CD1c-positive myeloid dendritic cell (primary cell): ENCODE results near the gene SPDEF.

Source experiments
- DNase-seq: peaks from one replicate; pipeline ENCODE4 v3.0.0-alpha.2; 2016; ENCODE audit errors: extremely low spot score

SPDEF gene

GRCh38 chr6:34556031-34556471 is at the start of gene SPDEF:
TSS of gene SPDEF (minus strand) at chr6:34556329. CDS start at chr6:34544455, 11,874 bp downstream.
- no peak for DNase-seq

GRCh38 chr6:34603707-34604106 is 47.6 kb upstream of the SPDEF start:
- no peak for DNase-seq

DNA sequence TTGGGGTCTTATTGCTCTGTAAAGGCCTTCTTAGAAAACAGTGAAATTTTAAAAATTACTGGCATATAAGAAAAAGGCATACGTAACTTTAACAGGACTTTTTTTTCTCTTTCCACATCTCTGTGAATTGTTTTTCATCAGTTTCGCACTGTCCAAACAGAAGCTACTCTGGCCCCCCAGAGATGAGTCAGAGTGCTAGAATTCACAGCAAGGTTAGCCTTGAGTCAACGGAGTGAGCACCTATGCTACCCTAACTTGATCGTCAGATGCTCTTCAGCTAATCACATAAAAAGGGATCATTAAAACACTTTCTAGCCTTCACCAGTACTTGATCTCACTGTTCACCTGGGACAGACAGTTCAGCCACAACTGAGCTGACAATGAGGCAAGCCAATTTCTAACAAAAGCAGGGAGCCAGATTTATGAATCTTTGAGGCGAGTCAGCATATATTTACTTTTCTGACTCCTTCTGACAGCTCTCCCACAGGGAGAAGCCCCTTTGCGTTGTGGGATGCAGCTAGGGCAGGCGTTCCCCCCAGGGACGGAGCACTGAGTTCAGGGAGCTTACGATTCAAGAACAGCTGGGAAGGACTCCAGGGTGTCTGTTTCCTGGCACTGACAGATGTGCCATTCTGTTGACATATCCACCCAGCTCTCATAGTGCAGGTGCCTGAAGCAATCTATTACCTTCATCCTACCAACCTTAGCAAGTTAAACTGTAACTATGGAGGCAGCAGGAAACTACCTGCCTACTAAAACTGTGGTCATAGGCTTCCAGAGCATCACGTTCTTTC is 46.4 kb upstream of the SPDEF start:
- no peak for DNase-seq

DNA sequence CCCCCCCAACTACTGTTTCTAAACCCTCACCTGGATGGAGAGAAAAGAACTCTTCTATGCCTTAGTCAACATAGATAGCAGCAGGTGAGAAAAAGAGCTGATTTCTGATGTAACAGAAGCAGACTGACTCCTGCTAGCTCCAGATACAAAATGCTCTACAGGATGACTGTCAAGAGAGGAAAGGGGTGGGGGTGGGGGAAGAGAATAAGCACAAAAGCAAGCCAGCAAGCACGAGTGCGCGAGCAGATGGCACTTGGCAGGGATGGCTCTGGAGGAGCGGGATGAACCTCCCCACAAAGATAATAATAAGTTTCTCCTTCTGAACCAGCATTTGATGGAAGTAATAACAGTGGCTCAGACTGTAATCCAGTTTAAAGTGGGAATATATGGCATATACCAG is 45.6 kb upstream of the SPDEF start:
- no peak for DNase-seq

GRCh38 chr6:34600796-34601195 is 44.7 kb upstream of the SPDEF start:
- DNase-seq, result no peak

DNA sequence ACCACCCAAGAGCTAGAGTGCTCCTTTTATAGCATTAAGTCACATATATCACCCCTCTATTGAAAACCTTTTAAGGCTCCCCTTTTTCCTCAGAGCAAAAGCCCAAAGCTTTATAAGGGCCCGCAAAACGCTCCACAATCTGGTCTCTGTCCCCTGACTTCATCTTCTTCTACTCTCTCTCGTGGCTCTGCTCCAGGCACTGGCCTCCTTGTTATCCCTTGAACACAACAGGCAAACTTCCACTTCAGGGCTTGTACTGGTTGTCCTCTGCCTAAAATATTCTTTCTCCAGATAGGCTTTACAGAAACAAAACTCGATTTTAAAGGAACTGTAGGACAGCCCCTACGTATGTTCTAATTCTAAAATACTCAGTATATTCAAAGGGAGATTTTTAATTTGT is 44.0 kb upstream of the SPDEF start:
- no peak for DNase-seq

GRCh38 chr6:34598712-34599111 is 42.6 kb upstream of the SPDEF start:
- DNase-seq, result no peak

DNA sequence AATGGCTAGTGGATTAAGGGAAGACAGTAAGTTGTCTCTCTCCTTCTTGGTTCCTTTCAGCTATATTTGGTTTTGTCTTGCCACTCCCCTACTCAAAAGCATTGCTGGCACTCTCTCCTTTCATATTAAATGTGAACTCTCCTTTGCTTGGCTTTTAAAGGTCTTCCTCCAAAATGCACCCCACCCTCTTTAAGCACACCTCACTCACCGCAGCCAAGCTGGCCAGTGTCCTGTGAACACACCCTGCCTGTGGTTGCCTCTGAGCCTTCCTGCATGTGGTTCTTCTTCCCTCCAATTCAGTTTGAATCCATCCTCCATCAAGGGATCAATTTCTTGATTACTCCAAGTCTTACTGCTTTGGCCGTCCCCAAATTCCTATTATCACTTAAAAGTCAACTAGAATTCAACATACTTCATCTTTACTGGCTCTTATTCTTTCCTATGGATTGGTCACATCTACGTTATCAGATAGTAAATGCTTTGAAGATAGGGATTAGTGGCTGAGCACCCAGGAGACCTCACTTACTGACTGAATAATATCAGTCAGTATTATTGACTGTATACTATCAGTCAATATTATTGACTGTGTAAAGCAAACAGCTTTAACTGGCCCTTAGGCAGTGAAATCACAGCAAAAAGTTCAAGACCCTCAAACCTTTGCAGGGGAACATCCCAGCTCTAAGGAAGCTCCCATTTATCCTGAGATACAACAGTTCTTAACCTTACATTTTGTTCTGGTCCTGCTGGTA is 41.6 kb upstream of the SPDEF start:
- no peak for DNase-seq

GRCh38 chr6:34596798-34597197 is 40.7 kb upstream of the SPDEF start:
- no peak for DNase-seq

DNA sequence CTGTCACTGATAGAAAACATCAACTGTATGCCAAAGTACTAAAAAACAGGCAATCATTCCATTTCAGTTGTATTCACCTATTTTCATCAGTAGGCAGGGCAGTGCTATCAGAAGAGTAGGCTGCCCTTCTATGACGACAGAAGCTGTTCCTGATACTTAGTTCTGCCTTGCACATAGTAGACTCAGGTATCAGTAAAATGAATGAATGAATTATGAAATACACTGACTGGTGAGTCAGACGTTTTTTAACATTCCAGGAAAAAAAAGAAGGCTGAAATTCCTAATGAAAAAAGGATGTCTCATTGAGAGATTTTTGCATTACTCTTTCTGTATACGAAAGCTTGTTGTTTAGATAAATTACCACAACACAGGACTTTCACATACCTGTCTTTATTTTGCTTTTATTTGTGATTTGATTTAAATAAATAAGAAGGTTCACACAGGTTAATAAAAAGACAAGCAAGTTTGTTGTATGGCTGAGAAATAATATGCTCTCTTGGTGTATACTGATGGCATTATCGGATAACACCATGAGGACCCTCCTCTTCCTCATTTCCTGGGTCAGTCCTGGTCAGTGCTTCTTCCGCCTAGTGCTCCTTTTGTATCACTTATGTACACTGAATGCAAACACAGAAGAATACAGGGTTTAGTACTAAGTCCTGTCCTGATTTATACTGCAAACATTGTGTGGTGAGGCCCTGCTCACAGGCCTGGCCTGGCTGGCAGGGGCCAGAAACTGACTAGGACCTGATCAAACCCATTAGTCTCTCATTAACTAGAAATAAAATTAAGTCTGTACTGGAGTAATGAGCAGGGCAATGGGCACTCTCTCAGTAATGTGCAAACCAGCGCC is 39.4 kb upstream of the SPDEF start:
- no peak for DNase-seq

DNA sequence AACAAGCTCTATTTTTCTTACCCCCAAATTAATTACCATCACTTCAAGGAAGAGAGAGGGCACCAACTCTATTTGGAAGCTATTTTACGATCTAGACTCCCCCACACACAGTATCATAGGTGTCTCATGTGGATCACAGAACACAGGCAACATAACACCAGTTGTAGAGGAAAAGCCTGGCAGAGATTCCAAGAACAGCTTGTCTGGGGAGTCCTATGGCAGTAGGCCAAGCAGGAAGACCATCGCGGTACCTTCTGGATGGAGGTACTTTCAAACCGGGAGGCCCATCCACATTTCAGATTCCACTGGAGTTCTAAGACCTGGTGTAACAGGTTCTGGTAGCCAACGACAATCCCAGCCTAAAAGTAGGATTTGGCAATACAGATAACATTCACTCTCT is 37.6 kb upstream of the SPDEF start:
- no peak for DNase-seq

DNA sequence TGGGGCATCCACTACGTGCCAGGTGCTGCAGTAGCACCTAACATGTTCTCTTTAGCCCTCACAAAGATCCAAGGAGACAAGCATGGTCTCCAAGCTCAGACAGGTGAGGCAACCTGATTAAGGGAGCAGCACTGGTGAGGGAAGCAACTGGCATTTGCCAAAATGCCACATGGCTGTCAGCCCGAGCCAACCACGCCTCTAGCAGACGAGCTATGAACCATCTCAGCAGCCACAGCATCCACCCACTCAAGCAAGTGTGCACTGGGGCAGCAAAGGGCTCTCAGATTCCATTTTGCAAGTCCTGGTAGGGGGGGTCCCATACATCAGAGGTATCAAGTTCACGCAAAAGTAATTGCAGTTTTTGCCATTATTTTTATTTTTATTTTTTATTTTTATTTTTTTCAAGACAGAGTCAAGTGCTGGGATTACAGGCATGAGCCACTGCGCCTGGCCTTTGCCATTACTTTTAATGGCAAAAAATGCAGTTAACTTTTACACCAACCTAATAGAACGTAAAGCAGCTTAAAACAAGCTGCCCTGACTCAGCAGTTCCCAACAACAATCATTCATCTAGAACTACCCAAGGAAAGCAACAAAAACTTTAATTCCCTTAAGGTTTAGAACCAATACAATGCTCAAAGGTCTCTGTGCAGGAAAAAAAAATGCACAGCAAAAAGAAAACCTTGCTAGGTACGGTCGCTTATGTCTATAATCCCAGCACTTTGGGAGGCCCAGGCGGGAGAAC is 36.3 kb upstream of the SPDEF start:
- DNase-seq, result no peak

DNA sequence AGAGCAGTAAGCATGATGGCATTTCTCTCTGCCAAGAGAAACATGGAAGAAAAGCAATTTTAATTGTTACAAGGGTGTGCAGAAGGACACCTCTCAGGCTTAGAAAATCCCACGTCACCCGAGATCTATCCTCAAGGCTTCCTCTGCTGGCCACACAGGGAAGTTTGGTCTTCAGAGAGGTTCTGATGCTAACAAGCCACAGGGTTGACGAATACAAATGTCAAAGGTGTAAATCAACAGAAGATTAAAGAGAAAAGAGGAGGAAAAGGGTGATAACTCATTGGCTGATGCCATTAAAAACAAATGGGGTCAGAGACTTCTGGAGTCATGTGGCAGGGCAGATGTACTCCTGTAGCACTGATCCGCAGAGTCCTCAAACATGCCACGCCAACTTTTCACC is 33.6 kb upstream of the SPDEF start:
- DNase-seq, result no peak

- no peak for DNase-seq
These were observed 33.0 kb upstream of the SPDEF start for GRCh38 chr6:34589140-34589539.

GRCh38 chr6:34587851-34588250 is 31.7 kb upstream of the SPDEF start:
- DNase-seq, result no peak

DNA sequence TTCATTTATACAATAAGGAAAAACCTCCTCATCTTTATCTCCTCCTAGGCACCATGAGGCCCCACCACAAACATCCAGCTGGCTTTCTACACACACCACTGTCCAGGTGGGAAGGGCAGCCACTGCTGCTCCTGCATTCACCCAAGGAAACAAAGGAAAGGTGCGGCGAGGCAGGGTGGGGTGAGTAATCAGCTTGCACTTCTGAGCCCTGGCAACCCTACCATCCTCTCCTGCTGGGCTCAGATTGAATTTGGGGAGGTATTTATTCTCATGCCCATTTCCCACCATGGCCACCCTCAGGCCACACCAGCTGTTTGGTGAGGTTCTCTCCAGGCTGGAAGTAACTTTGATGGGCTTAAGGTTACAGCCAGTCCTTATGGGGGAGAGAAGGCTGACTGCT is 31.2 kb upstream of the SPDEF start:
- no peak for DNase-seq

GRCh38 chr6:34586327-34587040 is 30.4 kb upstream of the SPDEF start:
- DNase-seq, result no peak

DNA sequence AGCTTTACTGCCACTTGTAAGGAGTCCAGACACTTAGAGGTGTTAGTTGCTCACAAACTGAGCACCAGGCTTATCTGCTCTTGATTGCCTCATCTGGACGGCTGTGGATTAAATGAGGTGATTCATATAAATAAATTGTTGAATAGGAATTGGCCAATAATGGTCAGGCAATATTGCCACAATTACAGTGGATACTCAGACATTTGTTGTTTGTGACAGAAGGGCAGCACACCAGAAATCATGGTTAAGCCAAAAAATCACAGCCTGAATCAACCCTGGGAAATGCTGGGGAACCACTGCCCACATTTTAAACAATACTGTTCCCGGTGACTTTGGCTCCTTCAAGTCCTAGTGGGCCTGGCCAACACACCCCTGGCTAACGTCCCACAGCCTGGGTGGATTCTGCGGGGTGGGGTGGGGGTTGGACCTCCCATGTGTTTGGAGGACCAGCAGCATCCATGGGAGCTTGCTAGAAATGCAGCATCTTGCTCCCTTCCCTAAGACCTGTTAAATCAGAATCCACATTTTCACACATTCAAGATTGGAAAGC is 29.5 kb upstream of the SPDEF start:
- no peak for DNase-seq

DNA sequence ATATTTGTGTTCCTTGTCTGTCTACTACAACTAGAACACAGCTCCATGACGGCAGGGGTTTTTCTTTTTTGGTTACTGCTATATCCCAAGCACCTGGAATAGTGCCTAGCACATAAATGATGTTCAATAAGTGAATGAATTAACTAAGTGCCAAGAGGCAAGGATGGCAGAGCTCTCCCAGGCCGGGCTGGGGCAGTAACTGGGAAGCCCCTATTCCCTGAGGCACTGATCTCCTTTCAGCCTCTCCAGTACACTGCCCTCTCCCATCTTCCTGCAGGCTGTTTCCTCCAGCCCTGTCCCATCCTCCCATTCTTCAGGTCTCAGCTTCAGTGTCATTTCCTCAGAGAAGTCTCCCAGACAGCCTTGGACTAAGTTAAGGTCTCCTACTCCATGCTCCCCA is 29.0 kb upstream of the SPDEF start:
- no peak for DNase-seq

DNA sequence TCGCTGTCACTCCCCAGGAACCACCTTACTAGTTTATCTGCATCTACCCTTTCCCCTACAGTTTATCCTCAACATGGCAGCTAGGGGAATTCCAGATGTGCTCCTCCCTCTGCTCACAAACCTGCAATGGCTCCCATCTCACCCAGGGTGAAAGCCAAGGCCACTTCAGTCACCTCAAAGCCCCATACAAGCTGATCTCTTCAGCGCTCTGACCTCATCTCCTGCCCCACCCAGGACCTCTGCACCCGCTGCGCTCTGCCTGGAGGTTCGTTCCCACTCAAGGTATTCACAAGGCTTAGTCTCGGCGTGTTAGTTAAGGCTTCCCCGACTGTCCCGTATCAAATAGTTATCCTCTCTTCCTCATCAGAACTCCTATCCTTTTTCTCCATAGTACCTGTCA is 28.6 kb upstream of the SPDEF start:
- no peak for DNase-seq
